Central memory CD8-positive, alpha-beta T cell (primary cell): ENCODE measurements around the gene TELO2.

Experiments used
- ATAC-seq: fragments of 150-1000 bp; cut with Tn5 transposase; replicated peaks from 2 replicates; pipeline ENCODE4 v1.10.0; 2022; ENCODE audit warnings: mild to moderate bottlenecking, moderate FRiP score, moderate number of reproducible peaks; ENCODE audit not compliant: poor library complexity, severe bottlenecking; ENCODE audit errors: extremely low read depth
- DNase-seq, 2 donors: peaks; one replicate each; pipeline ENCODE4 v3.0.0; 2021; ENCODE audit warnings: low spot score in 2 of 2
- H3K27ac Mint-ChIP-seq: one replicate; pipeline ENCODE4 v1.8.0; 2022; ENCODE audit warnings: low read depth, mild to moderate bottlenecking, moderate library complexity, mixed read lengths
- H3K27me3 Mint-ChIP-seq: one replicate; pipeline ENCODE4 v1.8.0; 2022; ENCODE audit warnings: mixed read lengths
- H3K36me3 Mint-ChIP-seq: one replicate; pipeline ENCODE4 v1.8.0; 2022; ENCODE audit warnings: mild to moderate bottlenecking, moderate library complexity, mixed read lengths; ENCODE audit not compliant: insufficient read depth
- H3K4me1 Mint-ChIP-seq: one replicate; pipeline ENCODE4 v1.8.0; 2022; ENCODE audit warnings: mixed read lengths
- H3K4me3 Mint-ChIP-seq: one replicate; pipeline ENCODE4 v1.8.0; 2022; ENCODE audit warnings: mild to moderate bottlenecking, moderate library complexity, mixed read lengths
- H3K9me3 Mint-ChIP-seq: one replicate; pipeline ENCODE4 v1.8.0; 2022; ENCODE audit warnings: mixed read lengths

Gene TELO2

GRCh38 chr16:1527836-1528811, 35.0 kb downstream of the TELO2 start:
- no peak for DNase-seq
- Mint-ChIP-seq H3K27ac (no peak overlapping the region), H3K9me3 (no peaks in the 10 kb centered on the region), H3K36me3 (no peaks in the 10 kb centered on the region), H3K4me3 (no peak overlapping the region), H3K4me1 (peaks cover 11% of the 10 kb centered on the region), H3K27me3 (no peaks in the 10 kb centered on the region)
- no peak for ATAC-seq

GRCh38 chr16:1528921-1529537, 35.9 kb downstream of the TELO2 start:
- ATAC-seq = no peak
- Mint-ChIP-seq H3K9me3 (no peaks in the 10 kb centered on the region), H3K36me3 (peaks cover 3% of the 10 kb centered on the region), H3K27me3 (no peaks in the 10 kb centered on the region), H3K27ac (no peak overlapping the region), H3K4me1 (peaks cover 11% of the 10 kb centered on the region), H3K4me3 (no peak overlapping the region)
- no peak for DNase-seq

- Mint-ChIP-seq H3K4me3 (no peak overlapping the region), H3K9me3 (no peaks in the 10 kb centered on the region), H3K36me3 (peaks cover 9% of the 10 kb centered on the region), H3K4me1 (peaks cover 21% of the 10 kb centered on the region), H3K27me3 (no peaks in the 10 kb centered on the region), H3K27ac (no peak overlapping the region)
- ATAC-seq = no peak
- DNase-seq = no peak
Measured at GRCh38 chr16:1530349-1530882, 37.3 kb downstream of the TELO2 start.

DNA sequence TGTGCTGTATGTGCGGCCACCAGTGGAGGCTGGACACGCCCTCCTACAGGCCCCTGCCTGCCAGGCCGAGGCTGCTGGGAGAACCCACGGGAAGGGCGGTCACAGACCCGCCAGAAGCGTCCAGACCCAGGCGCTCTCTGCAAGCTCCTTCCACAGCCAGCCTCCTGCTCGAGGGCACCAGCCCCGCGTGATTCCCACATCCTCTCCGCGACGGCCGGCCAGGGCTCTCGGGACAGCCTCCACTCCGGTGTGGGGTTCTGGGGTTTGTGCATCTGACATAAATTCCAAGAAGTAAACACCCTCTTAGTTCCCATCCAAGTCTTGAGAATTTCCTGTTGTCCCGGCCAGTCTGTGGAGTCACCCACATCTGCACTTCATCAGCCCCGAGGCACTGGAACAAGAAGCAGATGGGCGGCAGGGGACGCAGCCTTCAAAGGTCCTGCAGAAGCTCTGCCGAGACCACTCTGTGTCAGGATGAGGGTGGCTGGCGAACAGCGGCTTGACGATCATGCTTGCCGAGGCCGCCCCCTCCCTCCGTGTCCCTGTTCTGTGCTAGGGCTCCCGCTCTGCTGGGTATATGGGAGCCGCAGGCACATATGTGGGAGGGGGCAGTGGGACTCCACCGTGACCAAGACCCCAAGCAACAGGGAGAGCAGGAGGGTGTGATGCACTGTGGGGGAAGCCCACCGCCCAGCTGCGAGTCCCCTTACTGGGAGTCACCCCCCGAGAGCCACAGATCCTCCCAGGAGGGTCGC, 37.9 kb downstream of the TELO2 start:
- DNase-seq (no peak), ATAC-seq (no peak)
- Mint-ChIP-seq H3K36me3 (peaks cover 9% of the 10 kb centered on the region), H3K27ac (no peak overlapping the region), H3K9me3 (no peaks in the 10 kb centered on the region), H3K27me3 (no peaks in the 10 kb centered on the region), H3K4me1 (peaks cover 24% of the 10 kb centered on the region), H3K4me3 (no peak overlapping the region)

- Mint-ChIP-seq H3K9me3 (no peaks in the 10 kb centered on the region), H3K4me3 (no peak overlapping the region), H3K27ac (no peak overlapping the region), H3K4me1 (peaks cover 29% of the 10 kb centered on the region), H3K36me3 (peaks cover 9% of the 10 kb centered on the region), H3K27me3 (no peaks in the 10 kb centered on the region)
- no peak for DNase-seq
- ATAC-seq = no peak
Measured at GRCh38 chr16:1531638-1531910, 38.4 kb downstream of the TELO2 start.

DNA sequence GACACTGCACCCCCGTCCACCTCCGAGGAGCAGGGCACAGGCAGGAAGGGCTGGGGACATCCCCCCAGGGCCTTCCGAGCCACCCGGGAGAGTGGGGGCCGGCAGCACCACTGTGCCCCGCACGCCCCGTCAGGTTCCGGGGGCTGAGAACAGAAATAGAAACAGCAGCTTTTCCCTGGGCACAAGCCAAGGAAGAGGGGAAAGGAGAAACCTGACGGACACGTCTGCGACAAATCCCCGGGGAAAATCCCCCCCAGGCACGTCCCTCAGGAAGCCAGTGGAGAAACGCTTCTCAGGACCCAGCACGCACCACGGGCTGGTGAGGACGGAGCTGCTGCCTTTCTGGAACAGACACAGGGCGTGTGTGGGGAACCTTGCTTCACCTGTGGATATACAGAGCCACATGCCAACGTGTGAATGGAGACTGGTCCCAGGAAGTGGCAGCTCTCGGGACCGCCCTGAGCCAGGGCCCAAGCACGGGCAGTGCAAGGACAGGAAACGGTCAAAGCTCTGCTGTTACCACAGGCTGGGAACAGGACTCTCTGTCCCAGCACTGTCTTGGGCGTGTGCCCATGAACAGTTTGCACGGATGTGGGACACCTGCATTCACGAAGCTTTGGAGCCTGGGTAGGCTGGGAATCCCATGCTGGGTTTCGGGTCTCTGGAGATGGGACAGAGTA, 39.1 kb downstream of the TELO2 start:
- H3K9me3 Mint-ChIP-seq = no peaks in the 10 kb centered on the region
- no peaks in the 10 kb centered on the region for H3K27me3 Mint-ChIP-seq
- H3K36me3 Mint-ChIP-seq = peaks cover 15% of the 10 kb centered on the region
- H3K4me3 Mint-ChIP-seq = peak overlapping the region; percentile 92
- no peak overlapping the region for H3K27ac Mint-ChIP-seq
- H3K4me1 Mint-ChIP-seq = peaks cover 29% of the 10 kb centered on the region
- DNase-seq (no peak), ATAC-seq (no peak)

GRCh38 chr16:1532771-1533170, 39.6 kb downstream of the TELO2 start:
- Mint-ChIP-seq H3K36me3 (peaks cover 17% of the 10 kb centered on the region), H3K4me3 (peak overlapping the region; percentile 92), H3K27ac (no peak overlapping the region), H3K9me3 (no peaks in the 10 kb centered on the region), H3K4me1 (peaks cover 31% of the 10 kb centered on the region), H3K27me3 (no peaks in the 10 kb centered on the region)
- DNase-seq (no peak), ATAC-seq (no peak)

DNA sequence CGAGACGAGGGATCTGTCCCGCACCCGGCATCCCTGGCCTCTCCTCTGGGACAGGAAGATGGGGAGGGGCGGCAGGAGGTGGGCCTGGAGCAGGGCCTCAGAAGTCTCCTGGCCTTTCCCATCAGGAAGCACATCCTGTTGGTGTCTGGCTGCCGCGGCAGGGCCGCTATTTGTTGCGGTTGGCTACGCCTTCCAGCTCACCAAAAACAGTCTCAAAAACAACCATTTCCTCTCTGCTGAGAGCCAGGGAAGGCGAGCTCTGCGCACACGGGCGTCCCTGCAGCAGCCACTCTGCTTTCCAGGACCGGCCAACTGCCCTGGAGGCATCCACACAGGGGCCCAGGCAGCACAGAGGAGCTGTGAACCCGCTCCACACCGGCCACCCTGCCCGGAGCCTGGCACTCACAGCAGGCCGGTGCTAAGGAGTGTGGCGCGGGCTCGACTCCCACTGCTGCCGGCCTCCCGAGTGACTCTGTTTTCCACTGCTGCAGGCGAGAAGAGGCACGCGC, 40.3 kb downstream of the TELO2 start, which contains the start of gene TMEM204:
Gene TMEM204, plus strand, starts transcription at position 224 of the 509 bp plus-strand sequence. CDS start 610 bp downstream, outside the sequence.
- no peaks in the 10 kb centered on the region for H3K9me3 Mint-ChIP-seq
- H3K27me3 Mint-ChIP-seq = no peaks in the 10 kb centered on the region
- ATAC-seq (peak; percentile 62), DNase-seq (no peak)
- peaks cover 22% of the 10 kb centered on the region for H3K36me3 Mint-ChIP-seq
- peak within 1 kb of the TSS; percentile 25 for H3K27ac Mint-ChIP-seq
- H3K4me3 Mint-ChIP-seq = peak within 1 kb of the TSS; percentile 92
- H3K4me1 Mint-ChIP-seq = peaks cover 34% of the 10 kb centered on the region

DNA sequence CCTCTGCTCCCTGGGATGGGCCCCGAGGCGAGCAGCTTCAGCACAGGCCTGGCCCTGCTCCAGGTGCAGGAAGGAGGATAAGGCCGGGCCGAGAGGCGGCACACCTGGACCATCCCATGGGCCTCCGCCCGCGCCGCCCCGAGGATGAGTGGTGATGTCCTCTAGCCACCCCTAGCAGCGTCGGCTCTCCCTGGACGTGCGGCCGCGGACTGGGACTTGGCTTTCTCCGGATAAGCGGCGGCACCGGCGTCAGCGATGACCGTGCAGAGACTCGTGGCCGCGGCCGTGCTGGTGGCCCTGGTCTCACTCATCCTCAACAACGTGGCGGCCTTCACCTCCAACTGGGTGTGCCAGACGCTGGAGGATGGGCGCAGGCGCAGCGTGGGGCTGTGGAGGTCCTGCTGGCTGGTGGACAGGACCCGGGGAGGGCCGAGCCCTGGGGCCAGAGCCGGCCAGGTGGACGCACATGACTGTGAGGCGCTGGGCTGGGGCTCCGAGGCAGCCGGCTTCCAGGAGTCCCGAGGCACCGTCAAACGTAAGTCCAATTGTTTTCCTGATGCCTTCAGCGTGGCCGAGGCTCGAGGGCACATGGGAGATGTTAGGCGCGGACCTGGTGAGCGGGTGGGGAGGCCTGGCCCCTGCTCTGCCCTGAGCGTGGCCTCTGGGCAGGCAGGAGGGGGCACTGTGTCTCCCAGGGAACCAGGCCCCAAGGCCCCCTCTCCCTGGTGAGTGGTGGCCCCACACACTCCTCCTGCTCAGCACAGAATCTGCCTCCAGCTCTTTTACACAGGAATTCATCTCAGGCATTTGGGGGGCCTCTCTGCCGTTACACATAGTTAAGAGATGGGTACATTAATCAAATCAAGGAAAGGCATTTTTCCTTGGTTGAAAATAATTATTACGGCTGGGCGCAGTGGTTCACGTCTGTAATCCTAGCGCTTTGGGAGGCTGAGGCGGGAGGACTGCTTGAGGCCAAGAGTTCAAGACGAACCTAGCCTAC, 41.2 kb downstream of the TELO2 start:
- peaks cover 23% of the 10 kb centered on the region for H3K36me3 Mint-ChIP-seq
- H3K4me1 Mint-ChIP-seq = peaks cover 37% of the 10 kb centered on the region
- H3K9me3 Mint-ChIP-seq = no peaks in the 10 kb centered on the region
- DNase-seq = no peak
- H3K4me3 Mint-ChIP-seq = peak overlapping the region; percentile 92
- H3K27ac Mint-ChIP-seq = peak overlapping the region; percentile 86
- H3K27me3 Mint-ChIP-seq = no peaks in the 10 kb centered on the region
- peak; percentile 10 for ATAC-seq

DNA sequence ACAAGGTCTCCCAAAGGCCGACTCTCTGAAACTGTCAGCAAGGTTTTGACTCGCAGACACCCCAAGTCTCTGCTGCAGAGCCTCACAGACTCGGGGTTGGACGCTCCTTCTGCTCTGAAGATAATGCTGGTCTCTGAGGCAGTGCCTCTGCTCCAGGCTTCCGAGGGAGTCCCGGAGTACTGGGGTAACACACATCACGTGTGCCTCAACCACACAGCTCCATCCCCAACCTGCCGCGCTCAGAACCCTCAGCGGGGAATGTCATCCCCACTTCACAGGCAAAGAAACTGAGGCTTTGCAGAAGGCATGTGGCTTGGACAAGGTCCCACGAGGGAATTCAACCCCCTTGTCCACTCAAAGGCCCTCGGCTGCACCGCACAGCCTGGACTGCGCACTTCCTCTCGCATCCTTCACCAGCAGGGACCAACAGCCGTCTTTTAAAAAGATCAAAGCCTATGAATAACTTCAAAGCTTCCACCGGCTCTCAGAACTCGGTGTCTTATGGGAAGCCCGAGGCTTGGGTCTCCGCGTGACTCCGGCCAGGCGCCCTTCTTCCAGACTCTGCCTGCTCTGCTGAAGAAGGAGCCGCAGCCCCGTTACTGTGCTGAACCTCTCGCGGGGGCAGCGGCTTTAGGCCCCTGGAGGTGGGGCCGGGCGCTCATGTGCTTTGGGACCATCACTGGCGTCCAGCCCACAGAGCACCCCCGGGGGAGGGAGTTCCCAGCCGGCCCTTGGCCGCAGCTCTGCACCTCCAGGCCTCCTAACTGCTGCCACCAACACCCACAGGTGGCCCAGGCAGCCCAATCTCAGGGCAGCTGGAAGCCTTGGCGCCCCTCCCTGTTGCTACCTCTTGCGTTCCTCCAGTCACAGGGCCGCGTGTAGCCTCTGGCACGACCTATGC, 42.5 kb downstream of the TELO2 start:
- no peak for DNase-seq
- H3K27ac Mint-ChIP-seq = peak overlapping the region; percentile 86

More for the DNA sequence above, 42.5 kb downstream of the TELO2 start:
- no peaks in the 10 kb centered on the region for H3K27me3 Mint-ChIP-seq
- peak overlapping the region; percentile 92 for H3K4me3 Mint-ChIP-seq
- peaks cover 27% of the 10 kb centered on the region for H3K36me3 Mint-ChIP-seq
- H3K9me3 Mint-ChIP-seq = no peaks in the 10 kb centered on the region
- H3K4me1 Mint-ChIP-seq = peaks cover 40% of the 10 kb centered on the region
- peak; percentile 41 for ATAC-seq
